ENCODE results near the gene SH2D4B.
"Not testable (repeated sequence)": the region's sequence is repeated elsewhere in the genome, so short reads cannot be mapped to it uniquely, and the experiment has no call there.

The SH2D4B gene

DNA sequence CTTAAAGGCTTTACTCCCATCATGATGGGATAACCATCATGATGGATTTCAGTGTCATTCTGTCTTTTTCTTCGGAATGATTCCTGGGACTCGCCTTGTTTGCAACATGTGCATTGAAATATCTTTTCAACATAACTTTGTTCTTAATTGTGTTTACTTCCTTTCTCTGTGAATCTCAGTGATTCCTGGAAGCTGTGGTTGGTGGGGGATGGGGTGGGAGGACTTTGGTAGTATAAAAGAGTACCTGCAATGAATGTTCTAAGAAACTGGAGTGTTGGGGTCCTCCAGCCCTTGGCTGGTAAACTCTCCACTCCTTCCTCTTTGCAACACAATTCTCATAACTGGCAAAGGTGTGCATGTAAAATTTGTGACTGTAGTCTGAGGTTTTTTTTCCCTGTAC lies 11.5 kb upstream of the SH2D4B start:
- DNase-seq: no peak

- DNase-seq: peak in 1 of 2 donors; percentile 68
Observed at GRCh38 chr10:80526742-80527141, 11.0 kb upstream of the SH2D4B start.

GRCh38 chr10:80528185-80528700 lies 9.5 kb upstream of the SH2D4B start:
- DNase-seq: no peak

DNA sequence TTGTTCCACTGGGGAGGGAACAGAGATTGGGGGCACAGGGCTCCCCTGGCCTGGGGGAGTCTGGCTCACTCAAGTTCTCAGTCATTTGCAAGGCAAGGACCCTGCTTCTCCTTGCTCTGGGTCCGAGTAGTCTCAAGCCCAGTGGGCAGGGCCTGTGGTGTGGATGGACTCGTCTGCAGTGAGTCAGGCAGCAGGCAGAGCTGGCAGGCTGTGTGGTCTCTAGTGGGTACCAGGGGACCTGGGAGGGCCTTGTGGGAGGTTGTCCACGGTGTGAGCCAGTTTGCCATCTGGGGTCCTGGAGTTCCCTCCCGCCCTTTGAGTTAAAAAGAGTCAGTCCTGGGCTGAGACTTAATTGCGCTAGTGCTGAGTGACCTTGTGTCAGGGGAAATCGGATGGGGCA lies 8.8 kb upstream of the SH2D4B start:
- no peak for DNase-seq

- DNase-seq: peak in 1 of 2 donors; percentile 97
Observed at GRCh38 chr10:80529604-80530003, 8.1 kb upstream of the SH2D4B start.

DNA sequence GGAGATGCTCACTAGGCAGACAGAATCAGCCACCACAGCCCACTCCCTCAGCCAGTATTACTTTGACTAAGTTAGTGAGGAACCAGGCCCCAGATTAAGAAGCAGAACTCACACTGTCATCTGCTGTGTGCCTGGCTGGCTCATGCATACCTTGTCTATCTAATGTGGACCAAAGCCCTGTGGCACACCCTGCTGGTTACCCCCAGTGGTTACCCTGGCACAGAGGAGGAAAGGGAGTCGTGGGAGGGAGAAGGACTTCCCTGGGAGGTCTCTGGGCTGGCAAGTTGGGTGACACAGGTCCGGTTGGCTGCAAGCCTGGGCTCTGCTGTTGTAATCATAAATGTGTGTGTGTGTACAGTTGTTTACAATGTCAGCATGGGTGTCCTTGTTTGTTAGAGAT lies 7.5 kb upstream of the SH2D4B start:
- peak in 1 of 2 donors; percentile 79 for DNase-seq

DNA sequence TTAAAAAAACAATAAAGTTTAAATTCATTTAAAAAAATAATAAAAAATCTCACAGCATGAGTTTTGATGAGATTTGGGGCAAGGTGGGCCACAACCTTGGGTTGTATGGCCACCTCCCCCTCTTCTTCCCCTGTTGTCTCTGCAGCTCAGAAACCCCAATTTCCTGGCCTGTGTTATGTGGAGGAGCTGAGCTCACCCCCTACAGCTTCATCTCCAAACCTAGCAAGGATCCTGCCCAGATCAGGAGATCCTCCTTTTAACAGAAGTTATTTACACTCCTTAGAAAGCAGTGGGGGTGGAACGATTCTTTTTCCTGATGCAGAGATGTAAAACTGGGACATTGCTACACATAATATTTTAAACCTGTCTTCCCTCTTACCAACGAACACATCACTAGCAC lies 6.9 kb upstream of the SH2D4B start:
- peak in 1 of 2 donors; percentile 46 for DNase-seq

GRCh38 chr10:80532571-80532970 lies 5.1 kb upstream of the SH2D4B start:
- DNase-seq: no peak

DNA sequence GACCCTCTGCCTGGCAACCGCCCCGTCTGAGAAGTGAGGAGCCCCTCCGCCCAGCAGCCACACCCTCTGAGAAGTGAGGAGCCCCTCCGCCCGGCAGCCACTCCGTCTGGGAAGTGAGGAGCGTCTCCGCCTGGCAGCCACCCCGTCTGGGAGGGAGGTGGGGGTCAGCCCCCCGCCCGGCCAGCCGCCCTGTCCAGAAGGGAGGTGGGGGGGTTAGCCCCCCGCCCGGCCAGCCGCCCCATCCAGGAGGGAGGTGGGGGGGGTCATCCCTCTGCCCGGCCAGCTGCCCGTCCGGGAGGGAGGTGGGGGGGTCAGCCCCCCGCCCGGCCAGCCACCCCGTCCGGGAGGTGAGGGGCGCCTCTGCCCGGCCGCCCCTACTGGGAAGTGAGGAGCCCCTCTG lies 3.6 kb upstream of the SH2D4B start:
- not testable (repeated sequence) for DNase-seq

DNA sequence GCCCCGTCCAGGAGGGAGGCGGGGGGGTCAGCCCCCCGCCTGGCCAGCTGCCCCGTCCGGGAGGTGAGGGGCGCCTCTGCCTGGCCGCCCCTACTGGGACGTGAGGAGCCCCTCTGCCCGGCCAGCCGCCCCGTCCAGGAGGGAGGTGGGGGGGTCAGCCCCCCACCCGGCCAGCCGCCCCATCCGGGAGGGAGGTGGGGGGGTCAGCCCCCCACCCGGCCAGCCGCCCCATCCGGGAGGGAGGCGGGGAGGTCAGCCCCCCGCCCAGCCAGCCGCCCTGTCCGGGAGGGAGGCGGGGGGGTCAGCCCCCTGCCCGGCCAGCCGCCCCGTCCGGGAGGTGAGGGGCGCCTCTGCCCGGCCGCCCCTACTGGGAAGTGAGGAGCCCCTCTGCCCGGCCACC lies 3.1 kb upstream of the SH2D4B start:
- not testable (repeated sequence) for DNase-seq

DNA sequence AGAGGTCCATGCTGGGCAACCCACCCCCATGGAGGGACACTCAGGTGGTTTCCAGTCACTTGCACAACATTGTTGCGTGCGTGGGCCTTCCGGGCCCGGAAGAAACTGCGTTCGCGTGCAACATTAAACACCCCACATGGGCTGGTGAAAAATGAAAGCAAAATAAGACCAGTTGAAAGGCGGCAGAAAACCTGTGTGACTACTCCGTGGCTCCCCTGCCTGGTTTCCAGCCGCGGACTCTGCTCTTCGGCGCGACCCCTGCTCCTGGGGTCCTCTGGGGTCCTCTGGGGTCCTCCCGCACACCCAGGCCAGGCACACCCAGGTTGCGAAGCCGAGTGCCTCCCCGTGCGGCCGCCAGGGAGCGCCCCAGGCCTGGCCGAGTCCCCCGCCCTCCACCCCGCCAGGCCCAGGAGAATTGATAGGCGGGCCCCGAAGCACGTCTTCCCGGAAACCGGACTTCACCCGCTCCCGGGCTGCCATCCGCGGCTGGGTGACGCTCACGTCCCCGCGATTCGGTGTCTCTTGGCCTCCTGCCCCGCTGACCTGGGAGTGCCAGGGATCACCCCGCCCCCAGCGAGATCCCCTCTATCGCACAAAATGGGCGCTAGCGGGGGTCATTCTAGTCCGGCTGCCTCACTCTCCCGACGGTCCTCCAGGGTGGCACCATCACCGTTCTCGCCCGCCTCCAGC lies 1.9 kb upstream of the SH2D4B start:
- peak in 1 of 2 donors; percentile 42 for DNase-seq

DNA sequence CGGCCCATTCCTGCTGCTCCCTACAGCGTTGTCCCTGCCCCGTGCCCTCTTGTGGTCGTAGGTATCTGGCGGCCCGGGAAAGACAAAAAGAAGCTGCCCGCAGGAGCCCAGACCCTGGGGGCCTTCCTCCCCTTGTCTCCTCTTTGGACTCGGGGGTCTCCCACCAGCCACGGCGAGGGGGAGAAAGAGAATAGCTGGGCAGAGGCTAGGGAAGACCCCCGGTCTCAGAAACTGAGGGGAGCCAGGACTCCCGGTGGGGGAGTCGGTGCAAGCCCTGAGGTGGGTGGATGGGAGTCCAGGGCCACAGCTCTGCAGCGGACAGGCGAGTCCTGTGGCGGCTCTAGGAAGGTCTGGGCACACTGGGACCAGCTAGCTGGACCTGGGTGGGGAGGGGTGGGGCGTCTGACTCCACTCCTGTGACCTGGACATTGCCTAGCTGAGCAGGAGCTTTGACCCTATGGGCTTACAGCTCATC lies 1.3 kb upstream of the SH2D4B start:
- no peak for DNase-seq

DNA sequence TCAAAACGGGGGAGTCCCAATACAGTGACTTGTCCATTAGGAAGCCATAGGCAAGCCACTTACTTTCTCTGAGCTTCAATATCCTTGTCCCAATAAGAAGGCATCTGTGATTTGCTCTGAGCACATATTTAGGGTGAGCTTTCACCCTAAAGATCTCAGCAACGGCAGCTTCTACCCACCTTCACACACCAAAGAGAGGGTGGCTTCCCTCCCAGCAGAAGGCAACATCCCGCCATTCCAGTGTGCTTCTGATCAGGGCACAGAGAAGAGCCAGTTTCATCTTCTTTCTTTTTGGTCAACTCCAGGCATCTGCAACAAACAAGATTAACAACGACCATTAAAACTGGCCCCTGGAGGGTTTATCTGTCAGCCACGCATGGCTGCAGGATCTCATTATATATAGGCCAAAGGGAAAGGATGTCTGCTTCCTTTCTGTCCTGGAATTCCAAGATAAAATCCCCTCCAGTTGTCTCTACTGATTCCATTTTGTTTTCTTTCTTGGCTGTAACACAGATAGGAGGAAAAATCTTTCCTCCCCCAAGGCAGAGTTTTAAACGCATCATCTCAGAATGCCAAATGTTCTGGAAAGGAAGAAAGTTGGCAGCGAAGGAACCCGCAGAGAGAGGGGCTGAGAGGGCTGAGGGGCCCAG lies 491 bp upstream of the SH2D4B start:
- DNase-seq: no peak

DNA sequence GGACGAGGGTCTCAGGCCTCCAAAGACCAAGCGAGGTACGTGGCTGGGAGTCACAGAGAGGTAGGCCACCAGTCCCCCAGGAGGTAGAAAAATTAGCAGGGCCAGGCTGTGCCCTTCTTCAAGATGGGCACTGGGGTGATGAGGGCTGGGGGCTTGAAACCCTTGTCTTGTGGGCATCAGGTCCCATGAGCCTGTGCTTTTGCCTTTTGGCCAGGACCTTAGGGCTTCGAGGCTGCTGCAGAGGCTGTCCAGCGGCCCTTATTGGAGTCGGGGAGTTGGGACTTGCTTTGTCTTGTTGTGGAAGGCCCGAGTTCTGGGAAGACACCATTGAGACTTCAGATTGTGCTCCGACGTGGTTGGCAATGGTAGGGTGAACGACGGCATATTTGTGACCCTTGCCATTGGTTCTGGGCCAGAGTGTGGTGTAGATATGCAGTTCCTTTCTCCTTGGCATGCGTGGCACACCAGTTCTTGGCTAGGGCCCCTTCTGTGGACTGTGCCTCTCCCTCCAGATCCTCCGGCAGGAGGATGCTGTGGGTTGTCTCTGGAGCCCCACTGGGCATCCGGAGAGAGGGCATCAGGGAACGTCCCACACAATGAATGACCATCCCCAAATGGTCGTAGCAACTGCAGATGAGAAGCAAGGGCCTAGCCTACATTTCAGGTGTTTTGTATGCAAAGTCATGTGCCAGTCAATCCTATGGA lies 931 bp downstream of the SH2D4B start:
- DNase-seq: no peak

DNA sequence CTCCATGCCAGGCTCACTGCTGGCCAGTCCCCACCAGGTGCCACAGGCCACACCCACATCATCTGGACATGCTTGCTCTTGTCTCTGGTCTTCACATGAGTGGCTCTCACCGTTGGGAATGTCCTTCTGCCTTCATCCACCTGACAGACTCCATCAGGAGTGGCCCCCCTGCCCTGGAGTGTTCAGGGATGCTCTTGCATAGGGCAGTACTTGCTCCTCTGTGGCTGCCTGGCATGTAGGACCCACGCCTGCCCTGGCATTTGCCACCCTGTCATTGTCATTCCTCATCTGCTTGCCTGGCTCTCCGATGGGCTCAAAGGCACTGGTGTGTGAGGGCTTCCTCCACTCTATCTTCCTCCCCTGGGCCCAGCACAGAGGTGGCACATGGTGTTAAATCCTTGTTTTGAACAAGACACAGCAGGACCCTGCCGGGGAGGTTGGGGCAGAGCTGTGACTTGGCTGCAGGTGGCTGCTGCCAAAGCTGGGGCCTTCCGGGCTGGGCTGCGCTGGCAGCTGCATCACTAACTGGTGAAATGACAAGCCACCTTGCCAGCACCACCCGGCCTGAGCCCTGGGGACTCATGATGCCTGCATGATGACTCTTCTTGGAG lies 1.8 kb downstream of the SH2D4B start:
- DNase-seq: peak in 1 of 2 donors; percentile 51

GRCh38 chr10:80540136-80540535 lies 2.4 kb downstream of the SH2D4B start:
- no peak for DNase-seq

DNA sequence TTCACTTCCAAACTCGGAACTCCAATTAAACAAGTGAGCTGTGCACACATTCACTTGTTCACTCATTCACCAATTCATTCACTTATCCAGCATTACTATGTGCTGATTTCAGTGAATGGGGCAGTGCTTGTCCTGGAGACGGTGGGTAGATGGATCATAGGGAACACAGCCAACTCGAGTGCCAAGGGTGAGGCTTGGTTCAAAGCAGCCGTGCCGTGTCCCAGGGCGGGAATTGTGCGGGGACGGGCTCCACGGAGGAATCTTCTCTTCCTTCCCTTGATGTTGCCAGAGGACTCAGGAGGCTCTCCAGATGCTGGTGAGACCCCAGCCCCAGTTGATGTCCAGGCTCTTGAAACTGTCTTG lies 2.9 kb downstream of the SH2D4B start:
- DNase-seq: no peak

- DNase-seq: peak in 1 of 2 donors; percentile 70
Observed at GRCh38 chr10:80540981-80541750, 3.5 kb downstream of the SH2D4B start.

GRCh38 chr10:80542053-80542452 lies 4.4 kb downstream of the SH2D4B start:
- no peak for DNase-seq

GRCh38 chr10:80542652-80543318 lies 5.1 kb downstream of the SH2D4B start:
- no peak for DNase-seq

DNA sequence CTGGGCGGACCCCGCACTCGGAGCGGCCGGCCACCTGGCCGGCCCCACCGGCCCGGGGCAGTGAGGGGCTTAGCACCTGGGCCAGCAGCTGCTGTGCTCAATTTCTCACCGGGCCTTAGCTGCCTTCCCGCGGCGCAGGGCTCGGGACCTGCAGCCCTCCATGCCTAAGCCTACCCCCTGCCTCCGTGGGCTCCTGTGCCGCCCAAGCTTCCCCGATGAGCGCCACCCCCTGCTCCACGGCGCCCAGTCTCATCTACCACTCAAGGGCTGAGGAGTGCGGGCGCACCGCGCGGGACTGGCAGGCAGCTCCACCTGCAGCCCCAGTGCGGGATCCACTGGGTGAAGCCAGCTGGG lies 5.6 kb downstream of the SH2D4B start:
- not testable (repeated sequence) for DNase-seq
